ENCODE measurements around the gene LMBRD2.

DNA sequence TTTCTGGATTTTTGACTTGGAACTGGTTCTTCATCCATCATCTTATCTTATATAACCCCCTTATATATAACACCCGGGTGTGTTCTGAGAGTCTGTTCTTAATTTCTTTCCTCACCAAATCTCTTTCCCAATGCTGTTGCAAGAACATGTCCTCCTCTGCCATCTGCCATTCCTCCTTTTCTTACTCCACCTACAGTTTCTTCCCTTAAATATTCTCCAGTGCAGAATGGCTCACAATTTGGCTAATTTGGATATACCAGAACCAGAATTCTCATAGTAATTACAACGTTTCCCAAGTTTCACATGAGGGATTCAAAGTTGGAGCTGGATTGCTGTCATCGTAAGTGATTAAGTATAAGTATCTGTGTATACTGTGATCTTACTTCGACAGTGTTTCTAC is 28.3 kb upstream of the LMBRD2 start:
- TF ChIP-seq POLR2A (IDR thresholded peaks at IDR 0.05; ENCODE audit: control extremely low read depth in 1 of 2, low read depth in 2 of 2, low read length in 2 of 2), result no peak
- TF ChIP-seq SP1 (IDR thresholded peaks at IDR 0.05; ENCODE audit: low read depth, low read length), result no peak
- TF ChIP-seq, protein P1, sequence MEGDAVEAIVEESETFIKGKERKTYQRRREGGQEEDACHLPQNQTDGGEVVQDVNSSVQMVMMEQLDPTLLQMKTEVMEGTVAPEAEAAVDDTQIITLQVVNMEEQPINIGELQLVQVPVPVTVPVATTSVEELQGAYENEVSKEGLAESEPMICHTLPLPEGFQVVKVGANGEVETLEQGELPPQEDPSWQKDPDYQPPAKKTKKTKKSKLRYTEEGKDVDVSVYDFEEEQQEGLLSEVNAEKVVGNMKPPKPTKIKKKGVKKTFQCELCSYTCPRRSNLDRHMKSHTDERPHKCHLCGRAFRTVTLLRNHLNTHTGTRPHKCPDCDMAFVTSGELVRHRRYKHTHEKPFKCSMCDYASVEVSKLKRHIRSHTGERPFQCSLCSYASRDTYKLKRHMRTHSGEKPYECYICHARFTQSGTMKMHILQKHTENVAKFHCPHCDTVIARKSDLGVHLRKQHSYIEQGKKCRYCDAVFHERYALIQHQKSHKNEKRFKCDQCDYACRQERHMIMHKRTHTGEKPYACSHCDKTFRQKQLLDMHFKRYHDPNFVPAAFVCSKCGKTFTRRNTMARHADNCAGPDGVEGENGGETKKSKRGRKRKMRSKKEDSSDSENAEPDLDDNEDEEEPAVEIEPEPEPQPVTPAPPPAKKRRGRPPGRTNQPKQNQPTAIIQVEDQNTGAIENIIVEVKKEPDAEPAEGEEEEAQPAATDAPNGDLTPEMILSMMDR (IDR thresholded peaks at IDR 0.05; ENCODE audit: control extremely low read depth in 1 of 3, insufficient read depth in 1 of 3, low read depth in 1 of 3, low read length in 3 of 3), result no peak
- TF ChIP-seq YY1 (IDR thresholded peaks at IDR 0.05; ENCODE audit: low read depth, low read length), result no peak
- TF ChIP-seq SIRT6 (IDR thresholded peaks at IDR 0.05; ENCODE audit: low read length), result no peak
- TF ChIP-seq RXRA (IDR thresholded peaks at IDR 0.05; ENCODE audit: insufficient read depth, low read depth, low read length), result no peak
- TF ChIP-seq EP300 (IDR thresholded peaks at IDR 0.05; ENCODE audit: borderline replicate concordance in 1 of 2, low read depth in 2 of 2, low read length in 2 of 2), result no peak
- TF ChIP-seq RFX5 (IDR thresholded peaks at IDR 0.05; ENCODE audit: borderline replicate concordance, low read depth, low read length), result no peak
- no peak for TF ChIP-seq EZH2 (IDR thresholded peaks at IDR 0.05; ENCODE audit: low read depth, low read length, severe bottlenecking)
- no peak for TF ChIP-seq NRF1 (IDR thresholded peaks at IDR 0.05; ENCODE audit: low read depth, low read length)

Data from H1 (cell line).